SJSA1 (cell line): ENCODE data around the gene NPAS3. TPM values are rescaled to one million over a fixed set of nuclear protein-coding genes. Genes with fewer than 3 reads are reported as not detected.

Source experiments
- DNase-seq, 2 experiments: peaks; one replicate each; pipeline ENCODE4 v3.0.0-alpha.2; 2015 to 2020; ENCODE audit warnings: low spot score in 2 of 2, low read depth in 1 of 2
- H3K27ac ChIP-seq: fragments of 250-450 bp; sonication (Bioruptor Pico); 2 replicates; pipeline ENCODE4 v1.5.1; 2020; ENCODE audit warnings: mild to moderate bottlenecking, moderate library complexity
- H3K27me3 ChIP-seq: fragments of 250-450 bp; sonication (Bioruptor Pico); replicated peaks from 2 replicates; pipeline ENCODE4 v1.5.1; 2020; ENCODE audit warnings: mild to moderate bottlenecking, moderate library complexity
- H3K36me3 ChIP-seq: fragments of 250-450 bp; sonication (Bioruptor Pico); 2 replicates; pipeline ENCODE4 v1.5.1; 2020; ENCODE audit warnings: mild to moderate bottlenecking
- H3K4me1 ChIP-seq: fragments of 250-450 bp; sonication (Bioruptor Pico); replicated peaks from 2 replicates; pipeline ENCODE4 v1.6.1; 2021; ENCODE audit warnings: mild to moderate bottlenecking
- H3K4me3 ChIP-seq: fragments of 250-450 bp; sonication (Bioruptor Pico); 2 replicates; pipeline ENCODE4 v1.5.1; 2020; ENCODE audit warnings: mild to moderate bottlenecking
- H3K9me3 ChIP-seq: fragments of 250-450 bp; sonication (Bioruptor Pico); replicated peaks from 2 replicates; pipeline ENCODE4 v1.5.1; 2020; ENCODE audit warnings: mild to moderate bottlenecking
- total RNA-seq: library from RNA; depleted of rRNA; stranded (reverse); fragments of >200 nt; shearing (Covaris generic); gene quantifications from 2 replicates; pipeline ENCODE4 v1.2.3, GENCODE V29; 2014

The NPAS3 gene
- total RNA-seq, 1 experiment from 2014 or later, result 0.26 TPM

DNA sequence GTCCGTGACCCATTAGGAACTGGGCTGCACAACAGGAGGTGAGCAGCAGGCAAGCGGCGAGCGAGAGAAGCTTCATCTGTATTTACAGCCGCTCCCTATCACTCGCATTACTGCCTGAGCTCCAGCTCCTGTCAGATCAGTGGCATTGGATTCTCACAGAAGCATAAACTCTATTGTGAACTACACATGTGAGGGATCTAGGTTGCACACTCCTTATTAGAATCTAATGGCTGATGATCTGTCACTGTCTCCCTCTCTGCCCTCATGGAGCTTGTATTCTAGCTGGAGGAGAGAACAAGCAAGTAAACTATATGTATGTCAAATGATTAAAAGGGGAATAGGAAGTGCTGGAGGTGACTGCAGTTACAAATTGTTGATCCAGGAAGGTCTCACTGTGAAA lies 533.1 kb downstream of the NPAS3 start:
- Histone ChIP-seq H3K36me3 (no peaks in the 10 kb centered on the region), H3K27me3 (no peaks in the 10 kb centered on the region), H3K9me3 (no peaks in the 10 kb centered on the region), H3K4me1 (peaks cover 6% of the 10 kb centered on the region; the same call in 1 of the 2 replicates), H3K4me3 (no peak overlapping the region), H3K27ac (no peak overlapping the region)
- no peak for DNase-seq

DNA sequence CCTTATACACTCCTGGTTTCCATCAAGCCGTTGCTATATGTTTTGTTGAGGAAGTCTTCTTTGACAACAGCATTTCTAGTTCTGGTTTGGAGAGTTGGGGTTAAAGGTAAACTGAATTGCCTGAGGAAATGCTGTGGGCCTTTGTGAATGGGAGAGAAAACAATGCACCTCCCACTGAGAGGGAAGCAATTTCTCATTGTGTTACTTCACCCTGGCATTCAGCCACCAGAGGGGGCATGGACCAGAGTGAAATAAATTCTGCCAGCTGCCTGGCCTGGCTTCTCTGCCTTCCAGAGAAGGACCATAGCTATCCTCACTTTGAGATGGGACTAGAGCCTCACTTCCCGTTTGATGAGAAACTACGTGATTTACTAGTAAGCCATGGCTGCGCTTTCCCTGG lies 536.9 kb downstream of the NPAS3 start:
- Histone ChIP-seq H3K9me3 (no peaks in the 10 kb centered on the region), H3K27me3 (no peaks in the 10 kb centered on the region), H3K4me1 (peaks cover 6% of the 10 kb centered on the region; the same call in 1 of the 2 replicates), H3K4me3 (no peak overlapping the region), H3K36me3 (no peaks in the 10 kb centered on the region), H3K27ac (no peak overlapping the region)
- peak; percentile 67 to 74 for DNase-seq

DNA sequence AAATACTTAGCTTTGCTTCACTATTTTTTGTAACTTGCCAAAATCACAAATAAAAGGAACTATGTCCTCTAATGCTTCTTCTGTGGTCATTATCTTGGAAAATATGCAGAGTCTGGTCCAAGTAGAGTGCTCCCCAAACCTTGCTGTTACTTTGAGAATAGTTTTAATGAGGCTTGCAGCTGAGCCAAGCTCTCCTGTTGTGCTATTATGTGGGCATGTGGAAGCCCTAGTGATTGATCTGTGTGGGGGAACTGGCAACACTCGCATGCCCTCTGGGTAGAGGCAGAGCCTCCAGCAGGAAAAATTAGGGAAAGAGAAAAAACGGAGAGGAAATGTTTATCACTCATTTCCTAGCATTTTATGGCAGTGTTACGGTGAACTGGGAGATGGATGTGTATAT lies 539.1 kb downstream of the NPAS3 start:
- H3K9me3 ChIP-seq, result no peaks in the 10 kb centered on the region
- DNase-seq, result no peak
- H3K27ac ChIP-seq, result no peak overlapping the region
- no peaks in the 10 kb centered on the region for H3K27me3 ChIP-seq
- H3K4me3 ChIP-seq, result no peak overlapping the region
- no peaks in the 10 kb centered on the region for H3K36me3 ChIP-seq
- peaks cover 6% of the 10 kb centered on the region; the same call in 1 of the 2 replicates for H3K4me1 ChIP-seq

DNA sequence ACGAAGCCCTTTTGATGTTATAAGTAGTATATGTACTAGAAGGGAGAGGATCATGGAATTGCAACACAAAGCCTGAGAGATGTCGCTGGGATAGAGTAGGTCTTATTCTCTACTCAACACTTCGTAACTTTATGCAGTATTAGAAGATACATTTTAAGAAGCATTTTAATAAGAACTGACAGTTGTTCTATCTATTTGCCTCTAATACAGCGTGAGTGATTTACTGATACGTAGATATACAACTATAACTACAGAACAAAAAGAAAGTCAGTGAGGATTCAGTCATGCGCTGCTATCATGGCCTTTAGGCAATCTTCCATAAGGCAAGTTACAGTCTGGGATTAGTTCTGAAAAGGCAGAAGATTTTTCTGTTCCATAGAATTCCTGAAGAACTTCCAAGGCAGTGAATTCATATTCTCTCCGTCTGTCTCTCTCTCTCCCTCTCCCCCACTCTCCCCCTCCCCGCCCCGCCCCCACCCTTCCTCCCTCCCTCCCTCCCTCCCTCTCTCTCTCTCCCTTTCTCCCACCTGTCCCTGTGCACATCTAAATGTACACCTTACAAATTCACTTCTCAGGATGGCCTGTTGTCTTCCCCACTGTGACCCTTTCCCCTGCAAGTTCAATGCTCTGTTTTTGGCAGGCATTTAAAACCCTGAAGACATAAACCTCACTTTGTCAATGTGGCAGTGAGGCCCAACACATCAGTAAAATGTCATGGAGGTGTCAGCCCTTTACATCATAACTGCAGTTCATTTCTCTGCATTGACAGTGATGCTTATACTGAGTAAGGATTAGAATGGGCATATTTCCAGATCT lies 541.6 kb downstream of the NPAS3 start:
- Histone ChIP-seq H3K27ac (no peak overlapping the region), H3K4me1 (peaks cover 6% of the 10 kb centered on the region; the same call in 1 of the 2 replicates), H3K36me3 (no peaks in the 10 kb centered on the region), H3K4me3 (no peak overlapping the region), H3K9me3 (no peaks in the 10 kb centered on the region), H3K27me3 (no peaks in the 10 kb centered on the region)
- no peak for DNase-seq

DNA sequence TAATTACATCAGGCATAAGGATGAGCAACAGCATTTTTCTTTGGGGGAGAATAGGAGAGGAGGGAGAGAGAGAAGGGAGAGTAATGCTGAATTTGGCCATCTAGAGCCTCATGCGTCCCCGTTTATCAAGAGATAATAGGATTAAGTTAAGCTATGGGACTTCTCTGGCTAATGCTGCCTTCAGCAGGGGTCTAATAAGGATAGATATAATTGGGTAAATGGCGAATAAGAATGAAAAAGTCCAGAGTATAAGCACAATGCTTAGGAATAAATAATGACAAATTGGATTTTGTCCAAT lies 542.2 kb downstream of the NPAS3 start:
- DNase-seq, result no peak
- H3K27ac ChIP-seq, result no peak overlapping the region
- no peaks in the 10 kb centered on the region for H3K27me3 ChIP-seq
- peaks cover 2% of the 10 kb centered on the region; the same call in 1 of the 2 replicates for H3K4me1 ChIP-seq
- no peaks in the 10 kb centered on the region for H3K36me3 ChIP-seq
- no peaks in the 10 kb centered on the region for H3K9me3 ChIP-seq
- H3K4me3 ChIP-seq, result no peak overlapping the region

DNA sequence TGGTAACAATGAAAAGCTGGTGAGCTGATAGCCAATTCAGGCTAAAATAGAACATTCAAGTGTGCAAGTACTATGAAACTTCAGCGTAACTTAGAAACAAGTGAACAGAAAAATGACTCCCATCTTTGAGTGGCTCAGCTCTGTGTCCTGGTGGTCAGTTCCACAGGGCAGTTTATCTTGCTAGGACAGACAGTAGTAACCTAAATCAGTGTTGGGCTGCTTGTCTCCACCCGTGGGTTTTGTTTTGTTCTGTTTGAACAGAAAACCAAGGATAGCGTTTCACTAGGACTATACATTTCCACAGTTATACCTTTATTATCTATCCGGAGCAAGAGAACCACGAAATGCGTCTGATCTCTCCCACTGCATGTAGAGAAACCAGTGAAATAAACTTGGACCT lies 544.4 kb downstream of the NPAS3 start:
- no peak overlapping the region for H3K27ac ChIP-seq

DNA sequence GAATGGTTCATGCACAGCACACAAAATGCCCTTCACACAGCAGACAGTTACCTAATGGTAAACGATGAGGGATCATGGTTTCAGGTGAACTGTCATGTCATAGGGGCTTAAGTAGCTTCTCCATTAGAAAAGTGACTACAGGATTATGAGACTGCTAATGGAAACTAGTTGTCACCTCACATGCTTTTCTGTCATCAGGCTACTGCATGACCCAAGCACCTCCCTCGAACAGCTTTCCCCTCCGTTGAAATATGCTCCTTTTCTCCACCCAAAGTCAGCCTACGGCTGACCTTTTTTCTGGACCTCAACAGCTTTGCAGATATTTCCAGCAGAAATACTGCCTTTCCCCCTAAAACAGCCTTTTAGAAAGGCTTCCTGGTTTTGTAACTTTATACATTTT lies 544.9 kb downstream of the NPAS3 start:
- H3K27me3 ChIP-seq, result no peaks in the 10 kb centered on the region
- no peaks in the 10 kb centered on the region for H3K4me1 ChIP-seq
- DNase-seq, result no peak
- no peak overlapping the region for H3K27ac ChIP-seq
- no peaks in the 10 kb centered on the region for H3K9me3 ChIP-seq
- H3K36me3 ChIP-seq, result no peaks in the 10 kb centered on the region
- no peak overlapping the region for H3K4me3 ChIP-seq

More for the DNA sequence above, 544.4 kb downstream of the NPAS3 start:
- Histone ChIP-seq H3K4me1 (no peaks in the 10 kb centered on the region), H3K9me3 (no peaks in the 10 kb centered on the region), H3K27me3 (no peaks in the 10 kb centered on the region), H3K36me3 (no peaks in the 10 kb centered on the region), H3K4me3 (no peak overlapping the region)
- DNase-seq, result no peak

DNA sequence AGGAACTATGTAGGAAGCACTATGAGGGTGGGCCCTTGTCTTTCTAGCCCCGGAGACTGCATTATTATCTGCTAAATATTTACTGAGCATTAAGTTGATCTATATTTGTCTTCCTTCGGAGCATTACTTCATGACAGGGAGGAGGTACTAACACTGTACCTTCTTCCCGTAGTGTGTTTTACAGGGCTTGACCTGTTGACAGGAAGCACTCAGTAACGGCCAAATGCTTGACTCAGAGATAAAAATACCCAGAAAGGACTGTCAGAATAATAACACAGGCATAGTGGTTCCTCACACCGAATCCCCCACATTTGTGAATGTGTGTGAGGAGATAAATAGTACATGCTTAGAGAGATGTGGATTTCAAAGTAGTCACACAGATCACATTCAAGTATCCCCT lies 545.6 kb downstream of the NPAS3 start:
- no peaks in the 10 kb centered on the region for H3K4me1 ChIP-seq
- H3K9me3 ChIP-seq, result no peaks in the 10 kb centered on the region
- DNase-seq, result no peak
- no peak overlapping the region for H3K27ac ChIP-seq
- H3K27me3 ChIP-seq, result no peaks in the 10 kb centered on the region
- no peak overlapping the region for H3K4me3 ChIP-seq
- no peaks in the 10 kb centered on the region for H3K36me3 ChIP-seq

DNA sequence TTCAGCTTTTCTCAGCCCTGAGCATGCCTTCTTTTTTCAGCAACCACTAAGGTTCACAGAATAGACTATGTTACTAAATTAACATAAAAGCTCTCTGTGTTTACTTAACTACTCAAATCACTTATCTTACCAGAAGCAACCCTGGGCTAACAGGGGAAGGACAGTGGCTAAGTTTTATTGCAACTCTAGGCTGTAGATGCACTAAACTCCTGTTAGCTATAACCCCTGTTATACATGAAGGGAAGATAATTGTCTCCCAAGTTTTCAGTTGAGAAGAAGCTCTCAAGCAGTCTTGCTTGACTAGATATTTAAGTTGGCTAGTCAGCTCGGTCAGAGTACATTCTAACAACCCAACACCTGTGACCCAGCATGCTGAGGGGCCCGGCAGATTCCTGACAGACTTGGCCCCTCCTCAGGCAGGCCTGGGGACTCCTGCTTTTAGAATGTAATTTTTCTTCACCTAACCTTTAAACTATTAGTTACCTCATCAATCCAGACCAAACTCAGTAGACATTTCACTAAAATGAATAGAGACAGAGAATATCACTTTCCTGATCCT lies 547.7 kb downstream of the NPAS3 start:
- no peak overlapping the region for H3K27ac ChIP-seq
- H3K27me3 ChIP-seq, result no peaks in the 10 kb centered on the region
- no peaks in the 10 kb centered on the region for H3K4me1 ChIP-seq
- no peak for DNase-seq
- H3K36me3 ChIP-seq, result no peaks in the 10 kb centered on the region
- no peaks in the 10 kb centered on the region for H3K9me3 ChIP-seq
- no peak overlapping the region for H3K4me3 ChIP-seq

DNA sequence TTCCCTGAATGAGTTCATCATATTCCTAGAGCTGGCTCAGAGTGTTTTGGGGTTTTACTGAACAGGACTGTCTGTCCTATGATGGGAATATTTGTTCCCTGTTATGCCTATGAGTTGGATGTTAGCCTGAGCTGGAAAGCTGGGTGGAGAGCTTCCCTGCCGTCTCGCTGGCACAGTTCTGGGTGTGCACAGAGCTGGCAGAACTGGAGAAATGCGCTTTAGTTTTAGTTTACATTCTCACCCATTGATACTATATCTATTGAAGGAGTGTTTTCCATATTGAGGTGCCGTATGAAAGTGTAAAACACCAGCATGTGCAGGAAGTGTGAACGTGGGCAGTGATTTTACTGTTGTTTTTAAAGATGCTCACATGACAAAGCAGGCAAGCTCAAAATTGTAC lies 549.9 kb downstream of the NPAS3 start:
- no peaks in the 10 kb centered on the region for H3K4me1 ChIP-seq
- no peak overlapping the region for H3K4me3 ChIP-seq
- H3K9me3 ChIP-seq, result no peaks in the 10 kb centered on the region
- no peak for DNase-seq
- H3K27ac ChIP-seq, result no peak overlapping the region
- H3K27me3 ChIP-seq, result no peaks in the 10 kb centered on the region
- no peaks in the 10 kb centered on the region for H3K36me3 ChIP-seq

DNA sequence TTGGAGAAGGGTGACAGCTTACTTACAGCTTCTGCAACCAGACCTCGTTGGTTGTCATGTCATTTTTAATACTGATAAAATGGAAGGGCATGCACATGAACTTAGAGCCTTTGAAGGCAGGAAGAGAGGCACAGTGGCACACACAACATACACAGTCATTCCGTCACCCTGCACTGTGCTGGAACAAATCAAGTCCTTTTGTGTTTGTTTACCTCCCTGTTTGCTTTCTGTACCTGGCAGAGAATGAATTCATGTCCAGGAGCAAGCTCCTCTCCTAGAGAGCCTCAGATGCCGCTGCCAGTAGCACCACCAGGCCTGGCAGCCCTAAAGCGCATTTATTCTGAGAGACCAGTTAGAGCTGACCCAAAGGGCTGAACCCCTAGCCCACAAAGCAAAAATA lies 551.9 kb downstream of the NPAS3 start:
- no peak overlapping the region for H3K4me3 ChIP-seq
- DNase-seq, result no peak
- no peaks in the 10 kb centered on the region for H3K9me3 ChIP-seq
- no peaks in the 10 kb centered on the region for H3K36me3 ChIP-seq
- H3K27me3 ChIP-seq, result no peaks in the 10 kb centered on the region
- no peaks in the 10 kb centered on the region for H3K4me1 ChIP-seq
- H3K27ac ChIP-seq, result no peak overlapping the region

DNA sequence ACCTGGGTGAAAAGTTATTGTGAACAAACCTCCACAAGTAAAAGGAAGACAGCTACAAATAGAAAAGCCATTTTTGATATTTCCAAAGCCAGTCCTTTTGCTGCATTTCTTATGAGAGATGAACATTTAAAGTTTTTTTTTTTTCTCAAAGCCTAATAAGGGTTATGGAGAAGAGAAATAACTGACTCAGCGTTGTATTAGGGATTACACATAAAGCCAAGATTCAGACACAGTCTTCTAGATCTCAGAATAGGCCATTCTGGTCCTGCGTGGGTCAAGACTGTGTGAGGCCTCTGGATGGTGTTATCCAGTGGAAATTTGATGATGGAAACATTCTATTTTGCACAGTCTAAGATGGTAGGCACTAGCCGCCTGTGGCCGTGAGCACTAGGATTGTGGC lies 552.4 kb downstream of the NPAS3 start:
- no peak overlapping the region for H3K27ac ChIP-seq
- no peaks in the 10 kb centered on the region for H3K27me3 ChIP-seq
- no peak overlapping the region for H3K4me3 ChIP-seq
- no peaks in the 10 kb centered on the region for H3K9me3 ChIP-seq
- H3K36me3 ChIP-seq, result no peaks in the 10 kb centered on the region
- DNase-seq, result no peak
- no peaks in the 10 kb centered on the region for H3K4me1 ChIP-seq

DNA sequence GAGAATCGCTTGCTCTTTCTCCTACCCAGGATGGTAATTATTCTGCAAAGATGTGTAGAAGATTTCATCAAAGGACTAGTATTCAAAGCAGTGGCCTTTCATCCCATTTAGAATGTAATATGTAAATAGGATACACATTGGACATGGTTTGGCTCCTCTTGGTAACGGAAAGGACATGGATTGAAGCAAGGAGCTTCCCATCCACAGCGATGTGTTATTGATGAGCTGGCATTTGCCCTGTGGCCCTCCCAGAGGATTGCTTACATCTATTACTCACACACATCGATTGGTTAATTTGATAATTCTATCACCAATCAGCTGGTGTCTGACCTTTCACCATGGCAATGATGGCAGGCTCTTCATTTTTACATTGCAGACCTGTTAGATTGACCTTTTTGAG lies 553.8 kb downstream of the NPAS3 start:
- Histone ChIP-seq H3K4me3 (no peak overlapping the region), H3K27me3 (no peaks in the 10 kb centered on the region)

DNA sequence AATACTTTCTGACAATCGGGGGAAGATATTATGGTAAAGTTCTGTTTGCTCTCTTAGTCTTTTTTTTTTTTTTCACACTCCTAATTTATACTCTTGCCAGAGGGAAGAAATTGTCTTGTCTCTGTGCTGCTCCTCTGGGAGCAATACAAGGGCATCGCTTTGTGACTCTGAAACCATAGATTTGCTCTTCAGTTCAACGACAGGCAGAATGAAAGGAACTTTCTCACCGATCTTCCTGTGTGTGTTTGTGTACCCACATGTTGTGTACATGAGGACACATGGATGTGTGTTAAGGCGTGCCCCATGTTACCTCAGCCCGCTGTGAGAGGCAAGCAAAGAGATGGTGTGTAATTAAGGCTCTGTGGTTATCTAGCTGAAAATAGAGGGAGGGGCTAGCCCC lies 554.6 kb downstream of the NPAS3 start:
- Histone ChIP-seq H3K27me3 (no peaks in the 10 kb centered on the region), H3K4me3 (no peak overlapping the region), H3K4me1 (no peaks in the 10 kb centered on the region), H3K36me3 (no peaks in the 10 kb centered on the region), H3K9me3 (no peaks in the 10 kb centered on the region), H3K27ac (no peak overlapping the region)
- DNase-seq, result no peak

More for the DNA sequence above, 553.8 kb downstream of the NPAS3 start:
- Histone ChIP-seq H3K4me1 (no peaks in the 10 kb centered on the region), H3K27ac (no peak overlapping the region), H3K9me3 (no peaks in the 10 kb centered on the region), H3K36me3 (no peaks in the 10 kb centered on the region)
- no peak for DNase-seq

DNA sequence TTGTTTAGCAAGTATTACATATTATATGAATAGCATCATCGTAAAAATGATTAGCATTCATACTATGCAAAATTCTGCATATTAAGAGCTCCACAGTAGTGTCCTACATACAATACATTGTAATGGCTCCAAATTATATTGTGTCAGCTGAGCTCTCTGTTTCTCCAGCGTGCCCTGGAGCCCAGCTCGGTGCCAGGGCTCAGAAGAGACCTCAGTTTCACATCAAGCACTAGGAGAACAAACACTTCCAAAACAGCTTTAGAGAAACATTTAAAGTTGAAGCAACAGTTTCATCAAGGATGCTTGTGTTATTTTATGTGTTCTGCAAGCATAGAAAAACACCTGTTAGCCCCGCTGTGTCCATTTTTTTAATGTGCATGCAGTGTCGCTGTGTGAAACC lies 555.3 kb downstream of the NPAS3 start:
- H3K4me1 ChIP-seq, result no peaks in the 10 kb centered on the region
- H3K36me3 ChIP-seq, result no peaks in the 10 kb centered on the region

More for the DNA sequence above, 555.3 kb downstream of the NPAS3 start:
- DNase-seq, result no peak
- no peaks in the 10 kb centered on the region for H3K27me3 ChIP-seq
- H3K27ac ChIP-seq, result no peak overlapping the region
- no peaks in the 10 kb centered on the region for H3K9me3 ChIP-seq
- no peak overlapping the region for H3K4me3 ChIP-seq
